PC-3 (cell line): ENCODE measurements around the gene MALSU1. TPM values are rescaled to one million over a fixed set of nuclear protein-coding genes. Genes with fewer than 3 reads are reported as not detected.

Experiments used
- ATAC-seq: fragments of 200-7000 bp; cut with Tn5 transposase; 2 replicates; pipeline ENCODE4 v1.9.1; 2020; ENCODE audit warnings: mild to moderate bottlenecking, moderate library complexity
- BruUV-seq: library from RNA; stranded (reverse); fragments of 400-500 nt; replicated peaks from 2 replicates; lab custom pipeline; 2021; lab: Mats Ljungman, UMichigan
- CTCF ChIA-PET: fragments of 300-600 bp; sonication (Branson Sonifier 250); formaldehyde crosslinking; loops from one replicate; lab custom pipeline; 2022; ENCODE audit warnings: antibody characterized with exemption; lab: Charles Lee
- POLR2A ChIA-PET: fragments of 300-600 bp; sonication (Branson Sonifier 250); formaldehyde crosslinking; loops from one replicate; lab custom pipeline; 2022; ENCODE audit warnings: antibody characterized with exemption; ENCODE audit not compliant: unreplicated experiment; lab: Charles Lee
- DNase-seq: peaks from one replicate; pipeline ENCODE4 v3.0.0-alpha.2; 2015
- H2AFZ ChIP-seq: fragments of 300-600 bp; sonication (generic); 2 replicates; pipeline ENCODE4 v1.6.0; 2016; ENCODE audit warnings: antibody characterized with exemption, low read length
- H3F3A ChIP-seq: fragments of 300-600 bp; sonication (generic); one replicate; pipeline ENCODE4 v1.6.0; 2017; ENCODE audit warnings: antibody characterized with exemption, low read length, control low read depth, mild to moderate bottlenecking; ENCODE audit not compliant: unreplicated experiment
- H3K27ac ChIP-seq: fragments of 300-600 bp; sonication (generic); 2 replicates; pipeline ENCODE4 v1.5.1; 2016; ENCODE audit warnings: mild to moderate bottlenecking, low read length
- H3K27me3 ChIP-seq: fragments of 300-600 bp; sonication (generic); 2 replicates; pipeline ENCODE4 v1.6.1; 2016; ENCODE audit warnings: low read length, mixed read lengths
- H3K36me3 ChIP-seq: fragments of 300-600 bp; sonication (generic); 2 replicates; pipeline ENCODE4 v1.6.1; 2016; ENCODE audit warnings: low read depth, mixed run types, low read length, mixed read lengths
- H3K4me1 ChIP-seq: fragments of 300-600 bp; sonication (generic); 2 replicates; pipeline ENCODE4 v1.5.1; 2016; ENCODE audit warnings: low read length; ENCODE audit not compliant: insufficient read depth
- H3K4me2 ChIP-seq: fragments of 300-600 bp; sonication (generic); 2 replicates; pipeline ENCODE4 v1.6.0; 2016; ENCODE audit warnings: low read length
- H3K4me3 ChIP-seq: fragments of 300-600 bp; sonication (generic); 2 replicates; pipeline ENCODE4 v1.5.1; 2016; ENCODE audit warnings: mild to moderate bottlenecking, low read length, mixed read lengths
- H3K79me2 ChIP-seq: fragments of 300-600 bp; sonication (generic); 2 replicates; pipeline ENCODE4 v1.6.1; 2017; ENCODE audit warnings: low read length, mixed read lengths
- H3K9ac ChIP-seq: fragments of 300-600 bp; sonication (generic); 2 replicates; pipeline ENCODE4 v1.6.0; 2016; ENCODE audit warnings: mild to moderate bottlenecking, low read length
- H3K9me2 ChIP-seq: fragments of 300-600 bp; sonication (generic); replicated peaks from 2 replicates; pipeline ENCODE4 v1.6.1; 2016; ENCODE audit warnings: mixed run types, low read length, mixed read lengths
- H3K9me3 ChIP-seq: fragments of 300-600 bp; sonication (generic); 2 replicates; pipeline ENCODE4 v1.6.1; 2016; ENCODE audit warnings: low read length, mixed read lengths
- H4K20me1 ChIP-seq: fragments of 300-600 bp; sonication (generic); 2 replicates; pipeline ENCODE4 v1.6.1; 2016; ENCODE audit warnings: low read length, mixed read lengths
- EZH2 ChIP-seq: fragments of 300-600 bp; sonication (generic); IDR thresholded peaks from one replicate; pipeline ENCODE4 v1.6.1; 2017; ENCODE audit warnings: antibody characterized with exemption, mild to moderate bottlenecking, low read length; ENCODE audit not compliant: unreplicated experiment
- EZH2phosphoT487 ChIP-seq: fragments of 300-600 bp; sonication (generic); IDR thresholded peaks from 2 replicates; pipeline ENCODE4 v1.6.1; 2018; ENCODE audit warnings: mild to moderate bottlenecking, antibody characterized with exemption, low read length, borderline replicate concordance
- intact Hi-C: fragments of 100-400 bp; cut with micrococcal nuclease; formaldehyde crosslinking; loops from 2 replicates; pipeline ENCODE4 v1.9.0; 2023
- total RNA-seq: library from RNA; depleted of rRNA; stranded (reverse); fragments of >200 nt; gene quantifications from 2 replicates; pipeline ENCODE4 v1.2.3, GENCODE V29; 2014
- TF ChIP-seq, protein P1 (sequence below): fragments of 300-600 bp; sonication (generic); conservative IDR thresholded peaks from 2 replicates; pipeline ENCODE4 v1.5.1; 2017; ENCODE audit warnings: antibody characterized with exemption, low read depth, mild to moderate bottlenecking, low read length

MALSU1 gene
- total RNA-seq, 1 experiment from 2014 or later: 284 TPM

DNA sequence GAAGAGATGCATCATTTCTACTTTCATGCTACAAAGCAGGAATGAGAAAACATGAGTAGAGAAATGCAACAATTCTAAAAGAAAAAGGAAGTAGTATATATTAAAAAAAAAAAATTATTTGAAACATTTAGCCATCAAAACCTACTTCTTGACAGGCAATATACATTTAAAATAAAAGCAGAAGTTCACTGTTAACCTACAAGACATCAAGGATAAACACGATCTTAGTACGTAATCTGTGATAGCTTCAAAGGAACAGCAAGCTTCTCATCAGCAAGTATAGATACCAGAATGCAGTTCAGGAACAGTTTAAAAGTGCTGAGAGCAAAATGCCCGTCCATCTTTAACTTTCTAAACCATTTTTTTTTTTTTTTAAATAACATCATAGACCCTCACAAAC is 36.9 kb downstream of the MALSU1 start:
- no peaks in the 10 kb centered on the region for H3K9me3 ChIP-seq
- peaks cover 16% of the 10 kb centered on the region for H3F3A ChIP-seq
- H3K27ac ChIP-seq: peak overlapping the region; percentile 87
- ChIA-PET CTCF (no interaction called here), POLR2A (interaction anchor here (0.7 kb wide), 1 partner anchor 1485 kb away, joined by 11 read pairs; no protein-coding TSS in a partner anchor)
- H3K4me2 ChIP-seq: no peak overlapping the region
- no peaks in the 10 kb centered on the region for H3K79me2 ChIP-seq
- H3K9me2 ChIP-seq: no peaks in the 10 kb centered on the region
- H3K4me1 ChIP-seq: peaks cover 48% of the 10 kb centered on the region
- no peaks in the 10 kb centered on the region for H3K27me3 ChIP-seq
- H3K36me3 ChIP-seq: peaks cover 18% of the 10 kb centered on the region
- H4K20me1 ChIP-seq: no peaks in the 10 kb centered on the region
- H3K4me3 ChIP-seq: no peak overlapping the region
- no TSS peak for BruUV-seq
- H2AFZ ChIP-seq: no peak overlapping the region
- TF ChIP-seq EZH2phosphoT487 (no peak), EZH2 (no peak)
- TF ChIP-seq, protein P1, sequence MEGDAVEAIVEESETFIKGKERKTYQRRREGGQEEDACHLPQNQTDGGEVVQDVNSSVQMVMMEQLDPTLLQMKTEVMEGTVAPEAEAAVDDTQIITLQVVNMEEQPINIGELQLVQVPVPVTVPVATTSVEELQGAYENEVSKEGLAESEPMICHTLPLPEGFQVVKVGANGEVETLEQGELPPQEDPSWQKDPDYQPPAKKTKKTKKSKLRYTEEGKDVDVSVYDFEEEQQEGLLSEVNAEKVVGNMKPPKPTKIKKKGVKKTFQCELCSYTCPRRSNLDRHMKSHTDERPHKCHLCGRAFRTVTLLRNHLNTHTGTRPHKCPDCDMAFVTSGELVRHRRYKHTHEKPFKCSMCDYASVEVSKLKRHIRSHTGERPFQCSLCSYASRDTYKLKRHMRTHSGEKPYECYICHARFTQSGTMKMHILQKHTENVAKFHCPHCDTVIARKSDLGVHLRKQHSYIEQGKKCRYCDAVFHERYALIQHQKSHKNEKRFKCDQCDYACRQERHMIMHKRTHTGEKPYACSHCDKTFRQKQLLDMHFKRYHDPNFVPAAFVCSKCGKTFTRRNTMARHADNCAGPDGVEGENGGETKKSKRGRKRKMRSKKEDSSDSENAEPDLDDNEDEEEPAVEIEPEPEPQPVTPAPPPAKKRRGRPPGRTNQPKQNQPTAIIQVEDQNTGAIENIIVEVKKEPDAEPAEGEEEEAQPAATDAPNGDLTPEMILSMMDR: no peak
- intact Hi-C loops: loop anchor here (10.0 kb wide), 1 partner anchor 1489 kb away; no protein-coding TSS in a partner anchor
- DNase-seq: no peak
- no peak for ATAC-seq
- 0 out of 2 replicates have a peak overlapping the region, but pooled peaks have one; percentile 58 for H3K9ac ChIP-seq

DNA sequence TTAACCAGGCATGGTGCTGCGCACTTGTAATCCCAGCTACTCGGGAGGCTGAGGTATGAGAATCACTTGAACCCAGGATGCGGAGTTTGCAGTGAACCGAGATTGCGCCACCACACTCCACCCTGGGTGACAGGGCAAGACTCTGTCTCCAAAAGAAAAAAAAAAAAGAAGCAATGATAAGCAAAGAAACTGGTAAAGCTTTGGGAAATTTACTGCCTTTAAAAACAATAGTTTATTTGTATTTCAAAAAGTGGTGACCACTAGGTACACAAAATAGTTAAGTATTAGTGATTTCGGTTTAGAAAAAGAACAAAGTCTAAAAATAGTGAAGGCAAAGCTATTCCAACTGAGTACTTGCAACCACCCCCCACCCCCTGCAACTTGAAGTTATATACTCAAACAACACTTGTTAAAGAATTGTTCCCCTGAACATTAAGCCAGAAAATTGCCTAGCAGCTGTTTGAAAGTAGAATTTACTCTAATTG is 37.7 kb downstream of the MALSU1 start:
- Histone ChIP-seq H3K9ac (no peak overlapping the region), H3F3A (peaks cover 16% of the 10 kb centered on the region), H2AFZ (no peak overlapping the region), H3K36me3 (peaks cover 15% of the 10 kb centered on the region), H3K4me1 (peaks cover 48% of the 10 kb centered on the region), H3K9me3 (no peaks in the 10 kb centered on the region), H3K9me2 (no peaks in the 10 kb centered on the region), H3K27me3 (no peaks in the 10 kb centered on the region), H3K27ac (no peak overlapping the region), H3K4me2 (no peak overlapping the region), H3K79me2 (no peaks in the 10 kb centered on the region), H3K4me3 (no peak overlapping the region), H4K20me1 (no peaks in the 10 kb centered on the region)
- BruUV-seq: no TSS peak
- TF ChIP-seq EZH2phosphoT487: no peak
- TF ChIP-seq EZH2: no peak
- TF ChIP-seq, protein P1: no peak
- ChIA-PET CTCF (interaction anchor here (0.7 kb wide), 1 partner anchor 1243 kb away, joined by 3 read pairs; no protein-coding TSS in a partner anchor), POLR2A (interaction anchor here (0.7 kb wide), 2 partner anchors 19 to 1486 kb away, joined by 3 to 11 read pairs; no protein-coding TSS in a partner anchor)
- intact Hi-C loops: loop anchor here (10.0 kb wide), 1 partner anchor 1488 kb away; no protein-coding TSS in a partner anchor
- DNase-seq (no peak), ATAC-seq (no peak)

DNA sequence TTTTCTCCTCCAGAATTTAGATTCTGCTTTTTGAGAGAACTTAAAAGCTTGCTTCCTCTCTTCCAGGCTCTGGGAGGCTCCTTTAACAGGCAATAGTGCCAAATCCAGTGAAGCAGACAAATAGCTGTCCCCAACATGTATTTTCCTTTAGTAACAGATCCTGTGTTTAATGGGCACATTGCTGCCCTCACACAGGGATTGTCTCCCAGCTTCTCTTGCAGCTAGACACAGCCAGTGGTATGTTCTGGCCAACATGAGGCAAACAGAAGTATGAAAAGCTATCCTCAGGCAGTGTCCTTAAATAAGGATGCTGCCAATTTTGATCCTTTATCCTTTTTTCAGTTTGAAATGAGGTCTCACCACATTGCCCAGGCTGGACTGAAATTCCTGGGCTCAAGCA is 38.2 kb downstream of the MALSU1 start:
- ChIA-PET POLR2A (no interaction called here), CTCF (interaction anchor here (0.7 kb wide), 1 partner anchor 1243 kb away, joined by 3 read pairs; no protein-coding TSS in a partner anchor)
- H3K79me2 ChIP-seq: no peaks in the 10 kb centered on the region
- H3K27me3 ChIP-seq: no peaks in the 10 kb centered on the region
- H2AFZ ChIP-seq: no peak overlapping the region
- DNase-seq (no peak), ATAC-seq (no peak)
- H3F3A ChIP-seq: peaks cover 12% of the 10 kb centered on the region
- no peak for TF ChIP-seq EZH2
- no peak for TF ChIP-seq EZH2phosphoT487
- TF ChIP-seq, protein P1: no peak
- no peak overlapping the region for H3K4me3 ChIP-seq
- H3K36me3 ChIP-seq: peaks cover 15% of the 10 kb centered on the region
- H3K9me2 ChIP-seq: no peaks in the 10 kb centered on the region
- BruUV-seq: no TSS peak
- H4K20me1 ChIP-seq: no peaks in the 10 kb centered on the region
- peaks cover 43% of the 10 kb centered on the region for H3K4me1 ChIP-seq
- H3K9ac ChIP-seq: no peak overlapping the region
- no peak overlapping the region for H3K4me2 ChIP-seq
- intact Hi-C loops: loop anchor here (10.0 kb wide), 1 partner anchor 1487 kb away; no protein-coding TSS in a partner anchor
- H3K9me3 ChIP-seq: no peaks in the 10 kb centered on the region
- no peak overlapping the region for H3K27ac ChIP-seq
